Measurements from ENCODE around the gene SLC40A1.

- TF ChIP-seq TAF1 (IDR thresholded peaks at IDR 0.05; ENCODE audit: borderline replicate concordance, low read depth, low read length) (no peak), POLR2AphosphoS5 (IDR thresholded peaks at IDR 0.05; ENCODE audit: low read depth, low read length) (no peak), POLR2A (IDR thresholded peaks at IDR 0.05; ENCODE audit: low read depth, low read length) (no peak)
Measured at GRCh38 chr2:189584686-189585085, 4.1 kb upstream of the SLC40A1 start.
